ENCODE data around the gene IGHMBP2. TPM values are rescaled to one million over a fixed set of nuclear protein-coding genes. Genes with fewer than 3 reads are reported as not detected.

Gene IGHMBP2
- total and polyA plus RNA-seq, 2 experiments from 2014 or later: 14.3 to 27.7 TPM

- Mint-ChIP-seq H3K36me3 (ENCODE audit: low read depth) (peaks cover 43% of the 10 kb centered on the region), H3K9me3 (no peaks in the 10 kb centered on the region), H3K27ac (no peak overlapping the region), H3K27me3 (ENCODE audit: insufficient read depth, low read depth, poor library complexity) (peaks cover 8% of the 10 kb centered on the region), H3K4me1 (peaks cover 8% of the 10 kb centered on the region), H3K4me3 (no peak overlapping the region)
- Histone ChIP-seq H3K4me3 (no peak overlapping the region), H3K36me3 (ENCODE audit: insufficient read depth) (peaks cover 26% of the 10 kb centered on the region), H3K4me1 (ENCODE audit: insufficient read depth) (peaks cover 6% of the 10 kb centered on the region; the same call in 1 of the 2 replicates), H3F3A (replicated peaks; ENCODE audit: low read depth) (0 out of 2 replicates have a peak, but pooled peaks cover 6% of the 10 kb centered on the region), H3K9me2 (ENCODE audit: insufficient read depth) (no peaks in the 10 kb centered on the region), H3K4me2 (no peak overlapping the region), H3K27me3 (ENCODE audit: insufficient read depth) (no peaks in the 10 kb centered on the region), H3K27ac (ENCODE audit: low read depth) (no peak overlapping the region), H4K20me1 (replicated peaks; ENCODE audit: insufficient read depth) (peaks cover 32% of the 10 kb centered on the region), H3K79me2 (replicated peaks; ENCODE audit: insufficient read depth) (no peaks in the 10 kb centered on the region), H2AFZ (no peak overlapping the region)
- no peak for DNase-seq (ENCODE audit: low spot score)
- ATAC-seq: no peak
- TF ChIP-seq STAT1 (IDR thresholded peaks at IDR 0.05; ENCODE audit: unreplicated experiment): no peak
- no peak for TF ChIP-seq CTCF (conservative IDR thresholded peaks at IDR 0.05; ENCODE audit: low read depth in 2 of 2)
- no peak for TF ChIP-seq ZNF331 (CRISPR knock-in tag; IDR thresholded peaks at IDR 0.05; ENCODE audit: low read depth)
- TF ChIP-seq ETS1 (IDR thresholded peaks at IDR 0.05): no peak
- no peak for TF ChIP-seq ZNF114 (CRISPR knock-in tag; IDR thresholded peaks at IDR 0.05)
- TF ChIP-seq REST (IDR thresholded peaks at IDR 0.05; ENCODE audit: unreplicated experiment): no peak
- TF ChIP-seq NANOG (IDR thresholded peaks at IDR 0.05; ENCODE audit: borderline replicate concordance): no peak
- TF ChIP-seq EZH2 (IDR thresholded peaks at IDR 0.05; ENCODE audit: low read depth, unreplicated experiment): no peak
Measured at GRCh38 chr11:68891351-68891948, 12.2 kb upstream of the IGHMBP2 start.

- DNase-seq (ENCODE audit: low spot score) (no peak), ATAC-seq (no peak)
- Histone ChIP-seq H4K20me1 (replicated peaks; ENCODE audit: insufficient read depth) (peaks cover 32% of the 10 kb centered on the region), H2AFZ (no peak overlapping the region), H3K79me2 (replicated peaks; ENCODE audit: insufficient read depth) (no peaks in the 10 kb centered on the region), H3F3A (replicated peaks; ENCODE audit: low read depth) (0 out of 2 replicates have a peak, but pooled peaks cover 6% of the 10 kb centered on the region), H3K27me3 (ENCODE audit: insufficient read depth) (no peaks in the 10 kb centered on the region), H3K36me3 (ENCODE audit: insufficient read depth) (peaks cover 26% of the 10 kb centered on the region), H3K4me2 (no peak overlapping the region), H3K4me1 (ENCODE audit: insufficient read depth) (peaks cover 6% of the 10 kb centered on the region; the same call in 1 of the 2 replicates), H3K9me2 (ENCODE audit: insufficient read depth) (no peaks in the 10 kb centered on the region), H3K4me3 (no peak overlapping the region), H3K27ac (ENCODE audit: low read depth) (no peak overlapping the region)
- H3K4me3 Mint-ChIP-seq: no peak overlapping the region; the same call in 2 of the 3 replicates
- peaks cover 8% of the 10 kb centered on the region for H3K4me1 Mint-ChIP-seq
- no peaks in the 10 kb centered on the region for H3K9me3 Mint-ChIP-seq
- peaks cover 52% of the 10 kb centered on the region for H3K36me3 Mint-ChIP-seq (ENCODE audit: low read depth)
- peaks cover 8% of the 10 kb centered on the region for H3K27me3 Mint-ChIP-seq (ENCODE audit: insufficient read depth, low read depth, poor library complexity)
- no peak overlapping the region for H3K27ac Mint-ChIP-seq
- TF ChIP-seq EZH2phosphoT487 (IDR thresholded peaks at IDR 0.05; ENCODE audit: unreplicated experiment): no peak
- no peak for TF ChIP-seq POLR2AphosphoS5 (IDR thresholded peaks at IDR 0.05; ENCODE audit: low read depth)
- no peak for TF ChIP-seq ZNF114 (CRISPR knock-in tag; IDR thresholded peaks at IDR 0.05)
Measured at GRCh38 chr11:68892576-68892975, 11.1 kb upstream of the IGHMBP2 start.
